GM12892 (cell line): ENCODE data around the gene SPTY2D1.
"Not testable (repeated sequence)": the region's sequence is repeated elsewhere in the genome, so short reads cannot be mapped to it uniquely, and the experiment has no call there.

Experiments used
- POLR2A ChIP-seq: IDR thresholded peaks from 2 replicates; pipeline ENCODE4 v1.6.1; 2011; ENCODE audit warnings: low read depth, low read length, control low read depth
- POLR2AphosphoS5 ChIP-seq: IDR thresholded peaks from 2 replicates; pipeline ENCODE4 v1.6.1; 2011; ENCODE audit warnings: low read depth, low read length, control low read depth

- not testable (repeated sequence) for TF ChIP-seq POLR2AphosphoS5, POLR2A
These were observed 40.1 kb downstream of the SPTY2D1 start for GRCh38 chr11:18594088-18594487.
